ENCODE results near the gene LATS2. TPM values are rescaled to one million over a fixed set of nuclear protein-coding genes. Genes with fewer than 3 reads are reported as not detected.
"Not testable (repeated sequence)": the region's sequence is repeated elsewhere in the genome, so short reads cannot be mapped to it uniquely, and the experiment has no call there.

The LATS2 gene
- total RNA-seq, 1 experiment from 2014 or later = 18.8 TPM

GRCh38 chr13:21050288-21051197 lies 10.8 kb downstream of the LATS2 start:
- ChIA-PET RAD21 (ENCODE audit: low non-redundant PET in 1 of 2, low total read pairs in 2 of 2, uncharacterized antibody in 2 of 2, unreplicated experiment in 2 of 2) (no interaction called here), POLR2A (no interaction called here), CTCF (no interaction called here)
- Histone ChIP-seq H3K4me1 (ENCODE audit: control insufficient read depth in 1 of 2, insufficient read depth in 2 of 2, low read length in 2 of 2) (no peaks in the 10 kb centered on the region), H4K20me1 (ENCODE audit: insufficient read depth) (no peaks in the 10 kb centered on the region), H3K9ac (ENCODE audit: low read length) (no peak overlapping the region), H3K79me2 (ENCODE audit: insufficient read depth, low read length) (peaks cover 95% of the 10 kb centered on the region), H2AFZ (ENCODE audit: low read depth, low read length, poor library complexity, severe bottlenecking) (no peak overlapping the region), H3K4me3 (replicated peaks in 1 of 2; ENCODE audit: low read depth in 1 of 2, low read length in 2 of 2) (no peak overlapping the region), H3K36me3 (ENCODE audit: control insufficient read depth in 1 of 2, insufficient read depth in 2 of 2, low read length in 2 of 2) (0 out of 4 replicates have a peak, but pooled peaks cover 0 to 4% of the 10 kb centered on the region in 2 experiments), H3K27ac (ENCODE audit: low read depth, low read length) (no peak overlapping the region), H3K4me2 (ENCODE audit: low read length) (no peak overlapping the region), H3K27me3 (ENCODE audit: insufficient read depth, low read length) (no peaks in the 10 kb centered on the region), H3K9me3 (ENCODE audit: control insufficient read depth in 1 of 2, insufficient read depth in 1 of 2, low read depth in 1 of 2, low read length in 2 of 2) (no peaks in the 10 kb centered on the region), H3K9me2 (ENCODE audit: insufficient read depth) (no peaks in the 10 kb centered on the region)
- DNase-seq (ENCODE audit: low read depth, low spot score) = no peak
- ATAC-seq = no peak
- TF ChIP-seq REST (IDR thresholded peaks at IDR 0.05; ENCODE audit: low read depth) = no peak
- intact Hi-C loops (cut with micrococcal nuclease) = no loop called here
- no TSS peak for BruUV-seq (replicated peaks)

GRCh38 chr13:21049731-21050130 lies 11.7 kb downstream of the LATS2 start:
- H3K9ac ChIP-seq (ENCODE audit: low read length); H3K4me1 ChIP-seq (ENCODE audit: control insufficient read depth in 1 of 2, insufficient read depth in 2 of 2, low read length in 2 of 2); RAD21 ChIA-PET (ENCODE audit: low non-redundant PET in 1 of 2, low total read pairs in 2 of 2, uncharacterized antibody in 2 of 2, unreplicated experiment in 2 of 2); intact Hi-C loops (cut with micrococcal nuclease); ATAC-seq; H3K27me3 ChIP-seq (ENCODE audit: insufficient read depth, low read length); H2AFZ ChIP-seq (ENCODE audit: low read depth, low read length, poor library complexity, severe bottlenecking); H3K9me2 ChIP-seq (ENCODE audit: insufficient read depth); H4K20me1 ChIP-seq (ENCODE audit: insufficient read depth); DNase-seq (ENCODE audit: low read depth, low spot score); POLR2A ChIA-PET; H3K27ac ChIP-seq (ENCODE audit: low read depth, low read length); H3K4me2 ChIP-seq (ENCODE audit: low read length); BruUV-seq (replicated peaks); H3K4me3 ChIP-seq (replicated peaks in 1 of 2; ENCODE audit: low read depth in 1 of 2, low read length in 2 of 2); H3K36me3 ChIP-seq (ENCODE audit: control insufficient read depth in 1 of 2, insufficient read depth in 2 of 2, low read length in 2 of 2); H3K9me3 ChIP-seq (ENCODE audit: control insufficient read depth in 1 of 2, insufficient read depth in 1 of 2, low read depth in 1 of 2, low read length in 2 of 2); CTCF ChIA-PET: not testable (repeated sequence)
- H3K79me2 ChIP-seq (ENCODE audit: insufficient read depth, low read length) = peaks cover 95% of the 10 kb centered on the region

All from HCT116 (cell line).